ENCODE results near the gene NSRP1.

GRCh38 chr17:30113213-30113612 is 3.4 kb upstream of the NSRP1 start:
- TF ChIP-seq CTCF (optimal IDR thresholded peaks at IDR 0.05 in 1 of 3, IDR thresholded peaks at IDR 0.05 in 1 of 3, conservative IDR thresholded peaks at IDR 0.05 in 1 of 3; ENCODE audit: extremely low read depth in 1 of 3, insufficient read depth in 2 of 3, low read length in 3 of 3) (no peak), EZH2 (IDR thresholded peaks at IDR 0.05; ENCODE audit: low read length) (no peak)

Measured in keratinocyte (primary cell).